IMR-90 (cell line): ENCODE data around the gene SCARB1. TPM values are rescaled to one million over a fixed set of nuclear protein-coding genes. Genes with fewer than 3 reads are reported as not detected.

Experiments used
- ATAC-seq: fragments of 200-7000 bp; cut with Tn5 transposase; 2 replicates; pipeline ENCODE4 v1.9.1; 2020; ENCODE audit warnings: low read depth, mild to moderate bottlenecking, moderate library complexity
- BruUV-seq: library from RNA; stranded (reverse); fragments of 400-500 nt; replicated peaks from 2 replicates; lab custom pipeline; 2021; lab: Mats Ljungman, UMichigan
- CTCF ChIA-PET: fragments of 300-600 bp; formaldehyde crosslinking; extraction: SDS; loops from one replicate; lab custom pipeline; 2021; ENCODE audit warnings: antibody characterized with exemption; lab: Yijun Ruan, JAX
- POLR2A ChIA-PET: fragments of 300-600 bp; sonication (Branson Sonifier 250); formaldehyde crosslinking; loops from one replicate; lab custom pipeline; 2022; ENCODE audit warnings: antibody characterized with exemption; ENCODE audit not compliant: unreplicated experiment; lab: Charles Lee
- DNase-seq: peaks from one replicate; pipeline ENCODE4 v3.0.0; 2013
- H2AFZ ChIP-seq: replicated peaks from 2 replicates; pipeline ENCODE3; 2013; ENCODE audit warnings: low read length, mild to moderate bottlenecking; ENCODE audit not compliant: poor library complexity
- H2AK5ac ChIP-seq: 2 replicates; pipeline ENCODE4 v1.6.1; 2013; ENCODE audit warnings: low read depth, low read length, inconsistent platforms
- H2AK9ac ChIP-seq: replicated peaks from 2 replicates; pipeline ENCODE3; 2013; ENCODE audit warnings: mild to moderate bottlenecking, low read depth, low read length, moderate library complexity; ENCODE audit not compliant: poor library complexity
- H2BK120ac ChIP-seq: 2 replicates; pipeline ENCODE4 v1.6.1; 2013; ENCODE audit warnings: low read depth, low read length, inconsistent platforms
- H2BK15ac ChIP-seq: 3 replicates; pipeline ENCODE4 v1.6.1; 2013; ENCODE audit warnings: low read depth, low read length, inconsistent platforms
- H2BK20ac ChIP-seq: 2 replicates; pipeline ENCODE4 v1.6.1; 2013; ENCODE audit warnings: low read depth, mild to moderate bottlenecking, inconsistent platforms, low read length, moderate library complexity
- H2BK5ac ChIP-seq: 2 replicates; pipeline ENCODE4 v1.6.1; 2013; ENCODE audit warnings: mild to moderate bottlenecking, low read depth, low read length, inconsistent platforms; ENCODE audit not compliant: poor library complexity, severe bottlenecking
- H3K14ac ChIP-seq: replicated peaks from 2 replicates; pipeline ENCODE4 v1.6.1; 2013; ENCODE audit warnings: low read depth, low read length, inconsistent platforms
- H3K18ac ChIP-seq: 2 replicates; pipeline ENCODE4 v1.6.1; 2013; ENCODE audit warnings: low read depth, low read length, control low read depth
- H3K23ac ChIP-seq: 2 replicates; pipeline ENCODE4 v1.6.1; 2013; ENCODE audit warnings: low read depth, low read length, inconsistent platforms
- H3K27ac ChIP-seq: 2 replicates; pipeline ENCODE4 v1.5.1; 2013; ENCODE audit warnings: mild to moderate bottlenecking, control low read depth, low read length; ENCODE audit not compliant: insufficient read depth
- H3K27me3 ChIP-seq: 2 replicates; pipeline ENCODE4 v1.6.1; 2013; ENCODE audit warnings: low read length; ENCODE audit not compliant: control insufficient read depth, insufficient read depth
- H3K36me3 ChIP-seq: 2 replicates; pipeline ENCODE4 v1.6.1; 2013; ENCODE audit warnings: low read length, mixed read lengths; ENCODE audit not compliant: control insufficient read depth, insufficient read depth
- H3K4ac ChIP-seq: 2 replicates; pipeline ENCODE4 v1.6.1; 2013; ENCODE audit warnings: low read depth, low read length, inconsistent platforms
- H3K4me1 ChIP-seq: 2 replicates; pipeline ENCODE4 v1.6.1; 2013; ENCODE audit warnings: low read length, mixed read lengths; ENCODE audit not compliant: control insufficient read depth, insufficient read depth
- H3K4me2 ChIP-seq: 2 replicates; pipeline ENCODE4 v1.6.1; 2013; ENCODE audit warnings: low read depth, mild to moderate bottlenecking, control low read depth, low read length, moderate library complexity
- H3K4me3 ChIP-seq: 2 replicates; pipeline ENCODE4 v1.5.1; 2013; ENCODE audit warnings: low read depth, mild to moderate bottlenecking, control low read depth, low read length, moderate library complexity; ENCODE audit not compliant: insufficient read depth
- H3K56ac ChIP-seq: 2 replicates; pipeline ENCODE4 v1.6.1; 2013; ENCODE audit warnings: low read length, inconsistent platforms; ENCODE audit not compliant: insufficient read depth; ENCODE audit errors: extremely low read depth
- H3K79me1 ChIP-seq, 2 experiments: 2 replicates each; pipeline ENCODE4 v1.6.1; 2013; ENCODE audit warnings: low read length in 2 of 2, inconsistent platforms in 1 of 2, low read depth in 1 of 2
- H3K9ac ChIP-seq: 2 replicates; pipeline ENCODE4 v1.6.1; 2013; ENCODE audit warnings: low read depth, low read length, control low read depth
- H3K9me1 ChIP-seq: 2 replicates; pipeline ENCODE4 v1.6.1; 2013; ENCODE audit warnings: low read length, inconsistent platforms; ENCODE audit not compliant: insufficient read depth
- H3K9me3 ChIP-seq: 2 replicates; pipeline ENCODE4 v1.6.1; 2013; ENCODE audit warnings: low read length; ENCODE audit not compliant: control insufficient read depth, insufficient read depth
- H4K20me1 ChIP-seq: 2 replicates; pipeline ENCODE4 v1.6.1; 2013; ENCODE audit warnings: low read length, inconsistent platforms; ENCODE audit not compliant: insufficient read depth
- H4K5ac ChIP-seq: 2 replicates; pipeline ENCODE4 v1.6.1; 2013; ENCODE audit warnings: mild to moderate bottlenecking, low read depth, low read length, control low read depth
- H4K8ac ChIP-seq, 2 experiments: 2 replicates each; pipeline ENCODE4 v1.6.1; 2013; ENCODE audit warnings: low read depth in 2 of 2, low read length in 2 of 2, control low read depth in 1 of 2, inconsistent platforms in 1 of 2
- H4K91ac ChIP-seq: 2 replicates; pipeline ENCODE4 v1.6.1; 2013; ENCODE audit warnings: low read depth, low read length, inconsistent platforms; ENCODE audit not compliant: insufficient read depth
- CEBPB ChIP-seq: IDR thresholded peaks from 2 replicates; pipeline ENCODE4 v1.6.1; 2012; ENCODE audit warnings: low read depth, low read length, improper control_type of control experiment
- WGBS, 2 experiments: methylation state at CpG; one replicate each; pipeline versions ENCODE4 v1.1.5 to v1.1.7; 2013; ENCODE audit warnings: missing lambda C conversion rate in 2 of 2; ENCODE audit not compliant: insufficient read length in 1 of 2; ENCODE audit errors: extremely low coverage in 2 of 2; 5-methylcytosine and 5-hydroxymethylcytosine counted together
- dilution Hi-C: fragments of 300-500 bp; cut with HindIII; formaldehyde crosslinking; loops from one replicate; pipeline ENCODE4 v1.14.3; 2018; ENCODE audit warnings: low sequenced_read_pairs; ENCODE audit not compliant: unreplicated experiment
- in situ Hi-C: fragments of 300-500 bp; cut with MboI; formaldehyde crosslinking; loops from 3 replicates; pipeline ENCODE4 v1.14.3; 2019; ENCODE audit warnings: low sequenced_read_pairs, inconsistent platforms, mixed read lengths
- intact Hi-C: fragments of 100-400 bp; cut with micrococcal nuclease; formaldehyde crosslinking; loops from 2 replicates; pipeline ENCODE4 v1.10.0; 2022
- polyA plus RNA-seq, 3 experiments: library from polyadenylated mRNA; depleted of rRNA; stranded (reverse); fragments of >200 nt; gene quantifications; 2 replicates each; pipeline ENCODE4 v1.2.3, GENCODE V29; 2012; ENCODE audit warnings: low replicate concordance in 1 of 3
- total RNA-seq: library from RNA; depleted of rRNA; stranded (reverse); fragments of >200 nt; gene quantifications from 2 replicates; pipeline ENCODE4 v1.2.3, GENCODE V29; 2012

The SCARB1 gene
- total and polyA plus RNA-seq, 2 of the 4 experiments (the other 2 are of a cell fraction), result 3.0 to 24.8 TPM

DNA sequence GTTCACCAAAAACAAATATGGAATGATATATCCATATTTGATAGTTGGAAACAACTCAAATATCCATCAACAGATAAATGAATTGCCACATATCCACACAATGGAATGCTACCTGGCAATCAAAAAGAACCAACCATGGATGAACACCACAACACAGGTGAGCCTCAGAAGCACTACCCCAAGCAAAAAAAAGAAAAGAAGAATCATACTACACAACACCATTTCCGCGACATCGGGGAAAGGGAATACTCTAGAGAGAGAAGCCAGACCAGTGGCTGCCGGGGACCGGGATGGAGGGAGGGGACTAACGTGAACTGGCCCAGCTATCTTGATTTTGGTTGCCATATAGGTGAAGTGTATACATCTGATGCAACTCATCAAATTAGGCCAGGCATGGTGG lies 41.4 kb downstream of the SCARB1 start:
- Histone ChIP-seq H3K14ac (no peak overlapping the region), H3K4me1 (no peaks in the 10 kb centered on the region), H4K5ac (no peak overlapping the region), H3K27me3 (no peaks in the 10 kb centered on the region), H2BK5ac (no peak overlapping the region), H2AK5ac (no peak overlapping the region), H3K4me2 (no peak overlapping the region), H3K36me3 (no peaks in the 10 kb centered on the region), H3K9me1 (peaks cover 3% of the 10 kb centered on the region; the same call in 1 of the 2 replicates), H3K4ac (no peak overlapping the region), H3K27ac (no peak overlapping the region), H2BK120ac (no peak overlapping the region), H2AK9ac (no peak overlapping the region), H3K9ac (no peak overlapping the region), H4K8ac (no peak overlapping the region), H2BK15ac (no peak overlapping the region), H3K4me3 (no peak overlapping the region), H3K18ac (no peak overlapping the region), H2AFZ (no peak overlapping the region), H4K20me1 (peaks cover 4% of the 10 kb centered on the region; the same call in 1 of the 2 replicates), H3K79me1 (no peaks in the 10 kb centered on the region; a peak in 1 of 4 replicates), H3K9me3 (no peaks in the 10 kb centered on the region), H3K23ac (no peak overlapping the region), H2BK20ac (no peak overlapping the region), H4K91ac (no peak overlapping the region), H3K56ac (no peak overlapping the region)
- dilution Hi-C loops (no loop called here), in situ Hi-C loops (no loop called here), intact Hi-C loops (loop anchor here (10.0 kb wide), 1 partner anchor 83 kb away; no protein-coding TSS in a partner anchor)
- no peak for TF ChIP-seq CEBPB
- 87% methylated on average over 3 of the region's 6 CpGs; no CpG with 5 or more reads in 1 of the 2 experiments for WGBS, 2 experiments
- no TSS peak for BruUV-seq
- ATAC-seq, result no peak
- CTCF ChIA-PET, result no interaction called here
- POLR2A ChIA-PET, result no interaction called here
- DNase-seq, result no peak
